Erythroblast (primary cell): ENCODE results near the gene DTX4.

Experiments used
- GATA1 ChIP-seq: IDR thresholded peaks from 2 replicates; pipeline ENCODE4 v1.6.1; 2011; ENCODE audit warnings: low read depth, mild to moderate bottlenecking, control low read depth, low read length, moderate library complexity
- POLR2A ChIP-seq: IDR thresholded peaks from 2 replicates; pipeline ENCODE4 v1.6.1; 2011; ENCODE audit warnings: mild to moderate bottlenecking, low read length

- TF ChIP-seq POLR2A (no peak), GATA1 (no peak)
Measured at GRCh38 chr11:59201353-59201752, 29.4 kb downstream of the DTX4 start.
